Measurements from ENCODE around the gene THSD7A. TPM values are rescaled to one million over a fixed set of nuclear protein-coding genes. Genes with fewer than 3 reads are reported as not detected.

The THSD7A gene
- total RNA-seq, 2 experiments from 2014 or later: not detected

DNA sequence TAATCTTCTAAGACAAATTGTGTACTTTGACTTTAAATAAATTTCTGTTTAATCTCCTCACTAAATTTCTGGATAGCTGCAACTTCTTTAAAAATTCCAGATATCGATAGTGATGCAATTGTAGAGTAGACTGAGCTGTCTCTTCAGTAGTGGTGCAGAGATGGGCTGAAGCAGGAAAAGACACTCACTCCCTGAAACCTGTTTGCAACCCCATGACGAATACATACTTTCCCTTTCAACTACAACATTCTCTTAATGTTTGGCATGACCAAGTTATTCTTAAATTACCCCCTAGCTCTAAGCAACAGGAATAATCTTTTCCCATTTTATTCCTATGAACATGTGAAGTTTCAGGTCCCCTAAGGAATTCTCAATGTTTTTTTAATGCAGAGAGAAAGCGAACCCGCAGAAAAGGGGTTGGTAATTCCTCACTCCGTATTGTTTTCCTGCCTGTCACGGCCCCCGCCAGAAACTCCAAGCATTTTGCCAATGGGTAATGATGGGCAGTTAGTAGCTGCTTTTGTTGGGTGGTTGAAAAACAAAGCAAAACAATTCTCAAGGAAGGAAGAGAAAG, 1.3 kb downstream of the THSD7A start:
- Mint-ChIP-seq H3K9me3 (no peaks in the 10 kb centered on the region), H3K4me1 (ENCODE audit: low read depth) (no peaks in the 10 kb centered on the region), H3K4me3 (no peak overlapping the region), H3K36me3 (ENCODE audit: low read depth) (no peaks in the 10 kb centered on the region), H3K27ac (no peak overlapping the region), H3K27me3 (peaks cover 34% of the 10 kb centered on the region)
- intact Hi-C loops (cut with micrococcal nuclease): no loop called here
- DNase-seq (no peak), ATAC-seq (no peak)
- no peak for TF ChIP-seq CTCF (IDR thresholded peaks at IDR 0.05)
- POLR2A ChIA-PET: no interaction called here
- CTCF ChIA-PET: no interaction called here

DNA sequence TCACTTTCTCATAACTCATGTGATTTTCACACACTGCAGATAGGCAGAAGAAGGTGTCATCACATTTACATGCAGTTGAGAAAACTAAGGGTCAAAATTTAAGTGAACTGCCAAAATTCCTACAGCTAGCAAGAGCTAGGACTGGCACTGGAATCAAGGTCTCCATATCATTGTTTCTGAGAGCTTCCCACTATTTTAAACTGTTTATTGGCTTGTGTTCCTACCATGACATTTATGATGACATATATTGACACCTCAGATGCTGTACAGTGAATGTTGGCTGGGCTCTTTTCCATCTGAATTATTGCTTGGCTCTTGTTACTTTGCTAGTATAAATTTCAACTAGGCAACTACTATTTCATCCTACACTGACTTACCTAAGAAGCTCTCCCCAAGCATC, 2.0 kb downstream of the THSD7A start:
- no peak for TF ChIP-seq CTCF (IDR thresholded peaks at IDR 0.05)
- H3K4me1 Mint-ChIP-seq (ENCODE audit: low read depth): no peaks in the 10 kb centered on the region
- H3K27ac Mint-ChIP-seq: no peak overlapping the region
- CTCF ChIA-PET: no interaction called here
- H3K36me3 Mint-ChIP-seq (ENCODE audit: low read depth): no peaks in the 10 kb centered on the region
- ATAC-seq: no peak
- H3K9me3 Mint-ChIP-seq: no peaks in the 10 kb centered on the region
- DNase-seq: no peak
- POLR2A ChIA-PET: no interaction called here
- H3K4me3 Mint-ChIP-seq: no peak overlapping the region
- intact Hi-C loops (cut with micrococcal nuclease): no loop called here
- peaks cover 34% of the 10 kb centered on the region for H3K27me3 Mint-ChIP-seq

DNA sequence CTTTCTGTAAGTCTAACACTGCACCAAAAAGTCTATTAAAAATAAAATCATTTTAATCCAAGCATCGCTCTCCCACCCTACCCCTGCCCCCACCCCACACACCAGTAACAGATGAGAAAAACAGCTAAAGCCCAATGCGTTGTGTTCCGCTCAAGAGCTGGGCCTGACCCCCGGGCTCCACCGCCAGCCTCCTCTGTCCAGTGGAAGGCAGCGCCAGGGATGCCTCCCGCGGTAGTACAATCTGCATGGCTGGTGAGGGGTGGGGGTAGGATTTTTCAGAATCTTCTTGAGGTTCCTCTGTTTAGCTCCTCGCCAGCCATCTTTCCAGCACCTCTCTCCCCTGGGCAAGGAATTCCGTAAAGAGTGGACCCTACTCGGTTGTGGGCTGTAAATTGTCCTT, 12.1 kb downstream of the THSD7A start:
- Mint-ChIP-seq H3K27ac (no peak overlapping the region), H3K9me3 (peaks cover 2% of the 10 kb centered on the region), H3K4me3 (no peak overlapping the region), H3K36me3 (ENCODE audit: low read depth) (no peaks in the 10 kb centered on the region), H3K4me1 (ENCODE audit: low read depth) (no peaks in the 10 kb centered on the region), H3K27me3 (no peaks in the 10 kb centered on the region)
- POLR2A ChIA-PET: no interaction called here
- CTCF ChIA-PET: no interaction called here
- DNase-seq (no peak), ATAC-seq (no peak)
- no peak for TF ChIP-seq CTCF (IDR thresholded peaks at IDR 0.05)
- intact Hi-C loops (cut with micrococcal nuclease): no loop called here

DNA sequence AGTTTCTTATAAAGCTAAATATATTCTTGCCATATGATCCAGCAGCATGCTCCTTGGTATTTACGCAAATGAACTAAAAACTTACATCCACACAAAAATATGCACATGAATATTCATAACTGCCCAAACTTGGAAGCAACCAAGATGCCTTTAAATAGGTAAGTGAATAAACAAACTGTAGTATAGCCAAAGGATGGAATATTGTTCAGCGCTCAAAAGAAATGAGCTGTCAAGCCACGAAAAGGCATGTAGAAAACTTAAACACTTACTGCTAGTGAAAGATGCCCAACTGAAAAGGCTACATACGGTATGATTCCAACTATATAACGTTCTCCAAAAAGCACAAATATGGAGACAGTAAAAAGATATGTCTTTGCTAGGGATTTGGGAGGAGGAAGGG, 12.7 kb downstream of the THSD7A start:
- Mint-ChIP-seq H3K4me3 (no peak overlapping the region), H3K36me3 (ENCODE audit: low read depth) (no peaks in the 10 kb centered on the region), H3K27me3 (no peaks in the 10 kb centered on the region), H3K9me3 (peaks cover 2% of the 10 kb centered on the region), H3K27ac (no peak overlapping the region), H3K4me1 (ENCODE audit: low read depth) (no peaks in the 10 kb centered on the region)
- ChIA-PET POLR2A (no interaction called here), CTCF (no interaction called here)
- DNase-seq (no peak), ATAC-seq (no peak)
- no peak for TF ChIP-seq CTCF (IDR thresholded peaks at IDR 0.05)
- intact Hi-C loops (cut with micrococcal nuclease): no loop called here

DNA sequence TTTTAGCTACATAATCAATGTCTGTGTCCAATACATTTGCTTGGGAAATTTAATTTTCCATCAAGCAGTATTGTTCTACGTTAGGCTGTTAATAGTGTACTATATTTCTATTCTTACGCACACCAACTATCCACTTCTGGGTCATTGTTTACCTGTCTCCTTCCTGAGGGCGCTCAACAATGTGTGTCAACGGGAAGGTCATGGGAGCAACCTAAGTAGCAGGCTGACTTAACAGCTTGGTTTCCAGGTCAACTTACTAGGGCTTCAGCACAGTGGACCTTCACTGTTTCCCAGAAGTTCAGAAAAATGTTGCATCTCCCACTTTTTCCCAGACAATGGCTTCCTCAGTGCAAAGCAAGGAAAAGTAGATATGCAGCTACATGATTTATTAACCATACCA, 13.7 kb downstream of the THSD7A start:
- TF ChIP-seq CTCF (IDR thresholded peaks at IDR 0.05): no peak
- H3K9me3 Mint-ChIP-seq: peaks cover 2% of the 10 kb centered on the region
- no peak for DNase-seq
- ChIA-PET POLR2A (no interaction called here), CTCF (interaction anchor here (1.2 kb wide), 1 partner anchor 11 kb away, joined by 3 read pairs; no protein-coding TSS in a partner anchor)
- H3K4me1 Mint-ChIP-seq (ENCODE audit: low read depth): no peaks in the 10 kb centered on the region
- ATAC-seq: no peak
- H3K36me3 Mint-ChIP-seq (ENCODE audit: low read depth): no peaks in the 10 kb centered on the region
- intact Hi-C loops (cut with micrococcal nuclease): no loop called here
- H3K4me3 Mint-ChIP-seq: no peak overlapping the region
- no peaks in the 10 kb centered on the region for H3K27me3 Mint-ChIP-seq
- H3K27ac Mint-ChIP-seq: no peak overlapping the region

All from activated CD8-positive, alpha-beta T cell treated with anti-CD3 and anti-CD28 coated beads for 36 hours (primary cell).